B cell (primary cell): ENCODE results near the gene CHRNA1. TPM values are rescaled to one million over a fixed set of nuclear protein-coding genes. Genes with fewer than 3 reads are reported as not detected.

Experiments used
- ATAC-seq: fragments of 200-7000 bp; cut with Tn5 transposase; one replicate; pipeline ENCODE4 v1.10.0; 2021; ENCODE audit warnings: low read depth, mild to moderate bottlenecking, moderate number of reproducible peaks, moderate library complexity
- CTCF ChIA-PET: fragments of 350-600 bp; sonication (Branson Sonifier 250); formaldehyde crosslinking; loops from one replicate; lab custom pipeline; 2021; ENCODE audit warnings: antibody characterized with exemption, inconsistent platforms; lab: Charles Lee
- POLR2A ChIA-PET: fragments of 350-600 bp; sonication (Branson Sonifier 250); formaldehyde crosslinking; loops from one replicate; lab custom pipeline; 2021; ENCODE audit warnings: antibody characterized with exemption; lab: Charles Lee
- DNase-seq: peaks from one replicate; pipeline ENCODE4 v3.0.0; 2013
- H2AFZ ChIP-seq: 2 replicates; pipeline ENCODE4 v1.6.1; 2012; ENCODE audit warnings: mild to moderate bottlenecking, low read depth, low read length; ENCODE audit not compliant: insufficient read depth, poor library complexity, severe bottlenecking
- H3K27ac ChIP-seq, 2 donors: 1 replicate in 1 of 2; 2 replicates in 1 of 2; pipeline ENCODE4 v1.5.1; 2012 to 2013; ENCODE audit warnings: low read length in 2 of 2, mild to moderate bottlenecking in 2 of 2, moderate library complexity in 1 of 2
- H3K27me3 ChIP-seq, 4 experiments: fragments of 200-600 bp in 1 of 4; sonication (generic) in 1 of 4; replicated peaks in 1 of 4; 1 replicate in 2 of 4; 2 replicates in 2 of 4; pipeline versions ENCODE4 v1.6.1 to v1.7.0; 2013 to 2016; ENCODE audit warnings: low read length in 3 of 4, mild to moderate bottlenecking in 2 of 4, mixed read lengths in 1 of 4, moderate library complexity in 1 of 4; ENCODE audit not compliant: insufficient read depth in 4 of 4, control insufficient read depth in 3 of 4; ENCODE audit errors: control extremely low read depth in 1 of 4
- H3K36me3 ChIP-seq, 2 experiments: replicated peaks in 1 of 2; 1 replicate in 1 of 2; 2 replicates in 1 of 2; pipeline versions ENCODE4 v1.6.1 to v1.7.1; 2013; ENCODE audit warnings: low read length in 1 of 2; ENCODE audit not compliant: insufficient read depth in 2 of 2, control insufficient read depth in 1 of 2; ENCODE audit errors: control extremely low read depth in 1 of 2, extremely low read depth in 1 of 2
- H3K4me1 ChIP-seq, 2 donors: fragments of 200-600 bp in 1 of 2; sonication (generic) in 1 of 2; 1 replicate in 1 of 2; 2 replicates in 1 of 2; pipeline versions ENCODE4 v1.5.1 to v1.6.1; 2013 to 2017; ENCODE audit warnings: low read length in 2 of 2; ENCODE audit not compliant: control insufficient read depth in 2 of 2, insufficient read depth in 2 of 2
- H3K4me2 ChIP-seq: replicated peaks from 2 replicates; pipeline ENCODE3; 2012; ENCODE audit warnings: mild to moderate bottlenecking, low read depth, low read length; ENCODE audit not compliant: poor library complexity, severe bottlenecking
- H3K4me3 ChIP-seq, 5 experiments: fragments of 200-600 bp in 1 of 5; sonication (generic) in 1 of 5; 1 replicate in 3 of 5; 2 replicates in 2 of 5; pipeline versions ENCODE4 v1.5.1 to v1.7.0; 2011 to 2016; ENCODE audit warnings: low read length in 4 of 5, mild to moderate bottlenecking in 4 of 5, low read depth in 2 of 5, control low read depth in 1 of 5, moderate library complexity in 1 of 5; ENCODE audit not compliant: insufficient read depth in 1 of 5; ENCODE audit errors: control extremely low read depth in 1 of 5, extremely low read depth in 1 of 5
- H3K79me2 ChIP-seq: fragments of 200-600 bp; sonication (generic); one replicate; pipeline ENCODE4 v1.6.0; 2016; ENCODE audit warnings: low read length; ENCODE audit not compliant: control insufficient read depth, insufficient read depth
- H3K9ac ChIP-seq: fragments of 200-600 bp; sonication (generic); 2 replicates; pipeline ENCODE4 v1.6.1; 2017; ENCODE audit warnings: mild to moderate bottlenecking, low read length, moderate library complexity
- H3K9me3 ChIP-seq, 3 donors: one replicate each; pipeline versions ENCODE4 v1.6.1 to v1.7.1; 2013; ENCODE audit warnings: low read length in 2 of 3; ENCODE audit not compliant: control insufficient read depth in 2 of 3, insufficient read depth in 1 of 3; ENCODE audit errors: control extremely low read depth in 1 of 3
- H4K20me1 ChIP-seq: 2 replicates; pipeline ENCODE4 v1.6.0; 2012; ENCODE audit warnings: mild to moderate bottlenecking, low read length; ENCODE audit not compliant: insufficient read depth, control insufficient read depth, poor library complexity, severe bottlenecking
- H3K27ac Mint-ChIP-seq: one replicate; pipeline ENCODE4 v1.8.0; 2021; ENCODE audit warnings: mixed read lengths
- H3K27me3 Mint-ChIP-seq: one replicate; pipeline ENCODE4 v1.8.0; 2021; ENCODE audit warnings: mixed read lengths
- H3K4me1 Mint-ChIP-seq: one replicate; pipeline ENCODE4 v1.8.0; 2021; ENCODE audit warnings: mixed read lengths
- H3K4me3 Mint-ChIP-seq: one replicate; pipeline ENCODE4 v1.8.0; 2021; ENCODE audit warnings: mixed read lengths
- H3K9me3 Mint-ChIP-seq: one replicate; pipeline ENCODE4 v1.8.0; 2022; ENCODE audit warnings: mixed read lengths; ENCODE audit not compliant: insufficient read depth
- EZH2 ChIP-seq: IDR thresholded peaks from 2 replicates; pipeline ENCODE4 v1.6.1; 2012; ENCODE audit warnings: borderline replicate concordance, low read depth, mild to moderate bottlenecking, moderate library complexity, low read length; ENCODE audit not compliant: insufficient read depth, poor library complexity, severe bottlenecking
- WGBS: methylation state at CpG from one replicate; pipeline ENCODE4 v1.1.5; 2013; ENCODE audit warnings: missing lambda C conversion rate; ENCODE audit not compliant: insufficient coverage; 5-methylcytosine and 5-hydroxymethylcytosine counted together
- intact Hi-C: fragments of 100-400 bp; cut with micrococcal nuclease; formaldehyde crosslinking; loops from one replicate; pipeline ENCODE4 v1.10.0; 2022
- polyA plus RNA-seq: library from polyadenylated mRNA; depleted of rRNA; stranded (reverse); fragments of >200 nt; gene quantifications from 2 replicates; pipeline ENCODE4 v1.2.3, GENCODE V29; 2012
- total RNA-seq, 2 donors: library from RNA; stranded (reverse); fragments of 120-200 nt in 1 of 2; gene quantifications; 1 replicate in 1 of 2; 2 replicates in 1 of 2; pipeline versions ENCODE4 v1.2.3 to v1.2.4, GENCODE V29; 2013 to 2022
- TF ChIP-seq, protein P1 (sequence below): fragments of 200-600 bp; IDR thresholded peaks from one replicate; pipeline ENCODE4 v1.8.0; 2022; ENCODE audit warnings: antibody characterized with exemption, mild to moderate bottlenecking

The CHRNA1 gene
- total and polyA plus RNA-seq, 2 donors (not counting 1 experiment from before 2014, with no cell fraction given) = 0.20 to 0.22 TPM

DNA sequence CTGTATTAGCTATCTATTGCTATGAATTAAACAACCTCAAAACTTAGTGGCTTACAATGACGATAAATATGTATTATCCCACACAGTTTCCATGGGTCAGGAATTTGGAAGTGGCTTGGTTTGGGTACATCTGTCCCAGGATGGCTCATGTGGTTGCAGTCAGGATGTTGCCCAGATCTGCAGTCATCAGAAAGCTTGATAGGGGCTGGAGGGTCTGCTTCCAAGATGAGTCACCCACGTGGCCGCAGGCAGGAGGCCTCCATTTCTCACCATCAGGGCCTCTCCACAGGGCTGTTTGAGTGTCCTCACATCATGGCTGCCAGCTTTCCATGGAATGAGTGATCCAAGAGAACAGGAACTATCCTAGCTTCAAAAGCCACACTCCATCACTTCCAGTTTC is 46.4 kb downstream of the CHRNA1 start:
- ChIA-PET POLR2A (no interaction called here), CTCF (interaction anchor here (1.7 kb wide), 1 partner anchor 21 kb away, joined by 4 read pairs; no protein-coding TSS in a partner anchor)
- Histone ChIP-seq H3K4me1 (no peaks in the 10 kb centered on the region), H3K36me3 (no peaks in the 10 kb centered on the region), H3K9ac (no peak overlapping the region), H2AFZ (no peak overlapping the region), H3K27ac (no peak overlapping the region), H3K4me3 (no peak overlapping the region), H3K4me2 (no peak overlapping the region), H3K9me3 (peaks cover 0 to 5% (median 0%) of the 10 kb centered on the region in 3 donors), H3K79me2 (no peaks in the 10 kb centered on the region), H4K20me1 (no peaks in the 10 kb centered on the region), H3K27me3 (peaks cover 0 to 6% (median 2%) of the 10 kb centered on the region in 4 experiments)
- no peak overlapping the region for H3K4me3 Mint-ChIP-seq
- H3K4me1 Mint-ChIP-seq = no peaks in the 10 kb centered on the region
- intact Hi-C loops = no loop called here
- 100% methylated on average over 2 of the region's 3 CpGs for WGBS
- peaks cover 3% of the 10 kb centered on the region for H3K9me3 Mint-ChIP-seq
- peaks cover 8% of the 10 kb centered on the region for H3K27me3 Mint-ChIP-seq
- ATAC-seq (no peak), DNase-seq (no peak)
- no peak overlapping the region for H3K27ac Mint-ChIP-seq
- TF ChIP-seq, protein P1, sequence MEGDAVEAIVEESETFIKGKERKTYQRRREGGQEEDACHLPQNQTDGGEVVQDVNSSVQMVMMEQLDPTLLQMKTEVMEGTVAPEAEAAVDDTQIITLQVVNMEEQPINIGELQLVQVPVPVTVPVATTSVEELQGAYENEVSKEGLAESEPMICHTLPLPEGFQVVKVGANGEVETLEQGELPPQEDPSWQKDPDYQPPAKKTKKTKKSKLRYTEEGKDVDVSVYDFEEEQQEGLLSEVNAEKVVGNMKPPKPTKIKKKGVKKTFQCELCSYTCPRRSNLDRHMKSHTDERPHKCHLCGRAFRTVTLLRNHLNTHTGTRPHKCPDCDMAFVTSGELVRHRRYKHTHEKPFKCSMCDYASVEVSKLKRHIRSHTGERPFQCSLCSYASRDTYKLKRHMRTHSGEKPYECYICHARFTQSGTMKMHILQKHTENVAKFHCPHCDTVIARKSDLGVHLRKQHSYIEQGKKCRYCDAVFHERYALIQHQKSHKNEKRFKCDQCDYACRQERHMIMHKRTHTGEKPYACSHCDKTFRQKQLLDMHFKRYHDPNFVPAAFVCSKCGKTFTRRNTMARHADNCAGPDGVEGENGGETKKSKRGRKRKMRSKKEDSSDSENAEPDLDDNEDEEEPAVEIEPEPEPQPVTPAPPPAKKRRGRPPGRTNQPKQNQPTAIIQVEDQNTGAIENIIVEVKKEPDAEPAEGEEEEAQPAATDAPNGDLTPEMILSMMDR = no peak
- no peak for TF ChIP-seq EZH2

- Histone ChIP-seq H3K4me1 (no peaks in the 10 kb centered on the region), H3K9me3 (peaks cover 0 to 5% (median 0%) of the 10 kb centered on the region in 3 donors), H3K27me3 (peaks cover 0 to 2% (median under 1%) of the 10 kb centered on the region in 4 experiments), H2AFZ (no peak overlapping the region), H3K79me2 (no peaks in the 10 kb centered on the region), H3K9ac (no peak overlapping the region), H3K27ac (no peak overlapping the region), H3K4me3 (no peak overlapping the region), H3K36me3 (no peaks in the 10 kb centered on the region), H3K4me2 (no peak overlapping the region), H4K20me1 (no peaks in the 10 kb centered on the region)
- peaks cover 3% of the 10 kb centered on the region for H3K9me3 Mint-ChIP-seq
- no peak overlapping the region for H3K4me3 Mint-ChIP-seq
- TF ChIP-seq, protein P1 = no peak
- no peak for TF ChIP-seq EZH2
- no peak overlapping the region for H3K27ac Mint-ChIP-seq
- intact Hi-C loops = no loop called here
- ATAC-seq (no peak), DNase-seq (no peak)
- peaks cover 8% of the 10 kb centered on the region for H3K27me3 Mint-ChIP-seq
- H3K4me1 Mint-ChIP-seq = no peaks in the 10 kb centered on the region
- 81% methylated on average over 2 of the region's 6 CpGs for WGBS
- POLR2A ChIA-PET = no interaction called here
- CTCF ChIA-PET = interaction anchor here (1.4 kb wide), 1 partner anchor 22 kb away, joined by 3 read pairs; no protein-coding TSS in a partner anchor
Observed at GRCh38 chr2:174717273-174717672, 47.0 kb downstream of the CHRNA1 start.
